Uterus (tissue), 2 donors: ENCODE measurements around the gene WDTC1.

Experiments used
- CTCF ChIP-seq, 4 experiments: fragments of 200-600 bp in 2 of 4; fragments of 450-650 bp in 2 of 4; sonication (generic) in 2 of 4; IDR thresholded peaks; one replicate each; pipeline ENCODE4 v1.5.1; 2016 to 2019; ENCODE audit warnings: antibody characterized with exemption in 4 of 4, mild to moderate bottlenecking in 2 of 4, moderate library complexity in 1 of 4
- POLR2A ChIP-seq, 2 donors: fragments of 450-650 bp; IDR thresholded peaks; one replicate each; pipeline ENCODE4 v1.6.1; 2016; ENCODE audit warnings: antibody characterized with exemption in 2 of 2, mild to moderate bottlenecking in 1 of 2, moderate library complexity in 1 of 2

- TF ChIP-seq CTCF (IDR thresholded peaks at IDR 0.05) (peak; percentile 68 to 81 (median 70)), POLR2A (IDR thresholded peaks at IDR 0.05) (no peak)
These were observed 50.2 kb downstream of the WDTC1 start for GRCh38 chr1:27284425-27285273.
